HG03521 (cell line): ENCODE results near the gene CTNNA3.

Experiments used
- ATAC-seq: cut with Tn5 transposase; IDR thresholded peaks from one replicate; pipeline ENCODE4 v1.9.1; 2021; ENCODE audit warnings: mild to moderate bottlenecking, moderate library complexity; ENCODE audit not compliant: unreplicated experiment

CTNNA3 gene

DNA sequence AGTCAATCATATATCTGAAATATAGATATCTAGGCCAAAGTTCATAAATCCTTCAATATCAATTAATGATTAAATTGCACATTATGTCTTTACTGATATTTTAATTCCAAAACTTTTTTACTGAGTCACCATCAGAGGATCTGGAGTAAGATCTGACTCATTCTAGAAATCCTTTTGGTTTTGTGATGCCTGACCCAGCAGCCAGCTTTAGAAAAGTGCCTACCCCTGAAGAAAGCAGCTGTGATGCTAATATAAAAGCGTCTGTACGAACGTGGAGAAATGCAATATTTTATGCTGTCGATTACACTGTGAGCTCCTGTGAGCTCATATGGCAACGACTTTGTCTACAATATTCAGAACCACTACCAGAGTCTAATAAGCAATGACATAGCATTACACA, 912.7 kb downstream of the CTNNA3 start:
- no peak for ATAC-seq

- no peak for ATAC-seq
Observed at GRCh38 chr10:66782776-66783175, 913.2 kb downstream of the CTNNA3 start.

DNA sequence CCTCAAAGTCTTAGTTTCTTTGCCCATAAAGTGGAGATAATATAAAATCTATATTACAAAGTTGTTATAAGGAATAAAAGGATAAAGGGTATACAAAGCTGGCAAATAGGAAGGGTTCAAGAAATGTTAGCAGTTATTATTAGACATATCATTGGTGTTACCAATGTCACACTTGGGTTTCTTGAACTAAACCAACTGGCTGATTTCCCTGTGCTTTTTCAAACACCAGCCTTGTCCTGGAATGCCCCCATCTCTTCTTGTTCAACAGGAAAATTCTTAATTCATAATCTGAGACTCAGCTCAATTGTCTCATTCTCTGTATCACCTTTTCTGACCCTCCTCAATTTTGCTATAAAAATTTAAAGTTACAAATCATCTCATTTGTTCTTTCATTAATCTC, 913.9 kb downstream of the CTNNA3 start:
- no peak for ATAC-seq

GRCh38 chr10:66780796-66781195, 915.2 kb downstream of the CTNNA3 start:
- no peak for ATAC-seq

DNA sequence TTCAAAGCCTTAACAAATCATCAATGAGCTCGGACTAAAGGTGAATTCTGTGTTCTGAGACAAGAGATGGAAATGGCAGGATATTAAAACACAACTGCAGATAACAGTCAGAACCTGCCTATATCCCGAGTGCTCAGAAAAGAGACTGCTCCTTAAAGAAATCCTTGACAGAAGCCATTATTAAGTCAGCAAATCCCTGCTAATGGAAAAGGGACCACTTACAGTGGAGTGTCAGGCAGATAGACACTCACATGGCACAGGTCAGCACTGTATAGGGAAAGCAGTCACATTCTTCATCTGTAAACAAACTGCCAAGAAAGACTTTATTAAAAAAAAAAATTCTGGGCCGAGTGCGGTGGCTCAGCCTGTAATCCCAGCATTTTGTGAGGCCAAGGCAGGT, 917.6 kb downstream of the CTNNA3 start:
- no peak for ATAC-seq

- ATAC-seq, result no peak
Observed at GRCh38 chr10:66777665-66778064, 918.3 kb downstream of the CTNNA3 start.

DNA sequence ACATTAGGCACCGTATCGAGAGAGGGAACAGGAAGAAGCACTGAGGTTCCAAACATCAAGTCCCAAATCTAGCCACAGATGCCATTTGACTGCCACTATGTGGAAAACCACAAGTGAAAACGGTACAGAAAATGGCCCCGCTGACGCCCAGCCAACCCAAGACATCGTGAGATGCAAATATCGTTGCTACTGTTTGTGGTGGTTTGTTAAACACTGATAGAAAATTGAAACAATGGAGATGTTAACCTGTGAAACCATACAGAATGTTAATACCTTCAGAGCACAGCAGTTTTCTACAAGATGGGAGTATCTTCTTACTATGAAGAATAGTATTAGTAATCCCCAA, 922.5 kb downstream of the CTNNA3 start:
- ATAC-seq, result no peak

GRCh38 chr10:66772548-66773471, 923.2 kb downstream of the CTNNA3 start:
- no peak for ATAC-seq

GRCh38 chr10:66767707-66768106, 928.3 kb downstream of the CTNNA3 start:
- ATAC-seq, result no peak

- ATAC-seq, result no peak
Observed at GRCh38 chr10:66762218-66762729, 933.7 kb downstream of the CTNNA3 start.

GRCh38 chr10:66760941-66761340, 935.1 kb downstream of the CTNNA3 start:
- ATAC-seq, result no peak

- ATAC-seq, result no peak
Observed at GRCh38 chr10:66755474-66755873, 940.5 kb downstream of the CTNNA3 start.

GRCh38 chr10:66752714-66753113, 943.3 kb downstream of the CTNNA3 start:
- ATAC-seq, result no peak

- no peak for ATAC-seq
Observed at GRCh38 chr10:66748217-66748616, 947.8 kb downstream of the CTNNA3 start.

DNA sequence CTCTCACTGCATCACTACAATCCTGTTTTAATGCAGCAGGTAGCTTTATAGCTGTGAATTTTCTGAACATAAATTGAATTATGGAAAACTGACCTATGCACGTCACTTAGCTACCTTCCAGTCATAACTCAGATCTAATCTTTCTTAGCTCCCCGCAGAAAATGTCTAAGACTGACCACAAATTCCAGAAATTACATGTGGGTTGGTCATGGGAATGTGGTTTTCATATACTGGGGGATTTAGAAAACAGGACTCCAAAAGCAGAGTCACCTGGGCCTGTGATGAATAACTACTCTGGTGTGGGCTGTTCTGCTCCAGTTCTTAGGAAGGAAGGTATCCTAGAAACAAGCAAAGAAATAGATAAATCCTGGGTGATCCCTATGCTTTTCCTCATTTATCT, 948.5 kb downstream of the CTNNA3 start:
- no peak for ATAC-seq

DNA sequence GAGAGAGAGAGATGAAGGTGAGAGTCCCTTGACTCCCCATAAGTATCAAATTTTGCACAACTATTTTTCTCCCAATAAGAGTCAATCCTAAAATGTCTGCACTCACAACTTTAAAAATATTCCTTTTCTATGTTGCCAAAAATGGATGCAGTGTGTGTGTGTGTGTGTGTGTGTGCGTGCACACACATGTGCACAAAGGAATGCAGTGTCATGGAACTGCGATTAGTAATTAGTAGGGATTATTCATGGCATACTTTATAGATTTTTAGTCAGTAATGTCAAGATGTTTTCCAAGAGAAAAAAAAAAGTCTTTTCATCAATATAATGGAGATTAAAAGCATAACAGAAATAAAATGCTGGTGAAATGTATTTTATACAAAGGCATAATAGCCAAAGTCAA, 949.3 kb downstream of the CTNNA3 start:
- ATAC-seq, result no peak

DNA sequence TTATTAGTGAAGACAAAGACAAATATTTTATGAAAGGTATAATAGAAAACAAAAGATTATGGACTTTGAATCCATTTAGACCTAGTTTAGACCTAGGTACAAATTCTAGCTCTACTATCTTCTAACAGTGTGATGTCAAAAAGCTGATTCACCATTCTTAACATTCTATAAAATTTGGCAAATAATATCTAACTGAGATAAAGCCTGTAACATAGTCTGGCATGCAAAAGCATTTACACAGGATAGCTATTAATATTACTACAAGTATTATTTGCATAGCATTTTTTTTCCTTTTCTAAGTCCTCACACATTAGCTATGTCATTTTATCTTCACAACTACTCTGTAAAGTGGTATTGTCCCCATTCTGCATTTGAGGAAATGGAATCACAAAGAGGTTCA, 949.7 kb downstream of the CTNNA3 start:
- ATAC-seq, result no peak

- ATAC-seq, result no peak
Observed at GRCh38 chr10:66744915-66745314, 951.1 kb downstream of the CTNNA3 start.

- no peak for ATAC-seq
Observed at GRCh38 chr10:66737241-66737640, 958.8 kb downstream of the CTNNA3 start.

DNA sequence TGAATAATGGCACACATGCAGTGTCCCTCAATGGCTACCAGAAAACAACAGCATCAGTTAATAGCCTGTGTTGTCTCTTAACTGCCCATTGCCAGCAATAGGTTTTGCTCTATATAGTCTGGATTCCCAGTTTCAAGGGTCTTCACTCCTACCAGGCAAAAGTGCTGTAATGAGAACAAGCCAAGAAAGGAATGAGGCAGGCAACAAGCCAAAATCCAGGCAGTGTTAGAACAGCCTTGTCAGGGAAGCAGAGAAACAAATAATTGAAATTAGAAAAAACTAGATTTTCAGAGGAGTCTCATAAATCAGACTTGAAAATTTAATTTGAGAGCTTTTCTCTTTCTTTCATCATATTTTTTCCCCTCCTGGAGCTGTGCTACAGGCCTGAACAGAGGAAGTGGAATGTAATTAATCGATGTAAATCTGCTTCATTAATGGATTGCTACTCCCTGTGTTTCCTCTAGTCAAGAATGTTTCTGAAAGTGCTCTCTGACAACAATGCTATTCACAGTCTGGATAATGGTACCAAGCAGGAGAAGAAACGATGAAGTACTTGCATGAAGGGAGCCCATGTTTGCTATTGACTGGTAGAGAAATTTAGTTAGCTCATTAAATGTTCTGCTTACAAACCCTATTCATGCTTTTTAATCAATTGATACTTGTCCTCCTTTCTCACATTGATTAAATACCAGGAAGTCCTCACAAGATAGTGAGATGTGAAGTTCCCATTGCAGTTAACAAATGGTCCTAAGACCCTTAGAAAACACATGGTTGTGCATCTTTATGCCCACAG, 972.2 kb downstream of the CTNNA3 start:
- ATAC-seq, result no peak

- no peak for ATAC-seq
Observed at GRCh38 chr10:66719483-66719882, 976.5 kb downstream of the CTNNA3 start.
